ENCODE results near the gene ARSI. TPM values are rescaled to one million over a fixed set of nuclear protein-coding genes. Genes with fewer than 3 reads are reported as not detected.

Gene ARSI
- total RNA-seq, 3 donors from 2014 or later = 0.41 to 1.6 (median 0.63) TPM

GRCh38 chr5:150311015-150311692 is 8.4 kb upstream of the ARSI start:
- intact Hi-C loops (cut with DNase I, micrococcal nuclease) = no loop called here
- H3K9me3 ChIP-seq = no peaks in the 10 kb centered on the region
- no peaks in the 10 kb centered on the region for H3K4me1 ChIP-seq (ENCODE audit: low read depth)
- TF ChIP-seq CTCF (IDR thresholded peaks at IDR 0.05) = no peak
- no peaks in the 10 kb centered on the region for H3K36me3 ChIP-seq (ENCODE audit: low read depth)
- H3K4me3 ChIP-seq = no peak overlapping the region
- DNase-seq (no peak), ATAC-seq (no peak)

GRCh38 chr5:150310246-150310645 is 7.5 kb upstream of the ARSI start:
- no peaks in the 10 kb centered on the region for H3K9me3 ChIP-seq
- no peaks in the 10 kb centered on the region for H3K4me1 ChIP-seq (ENCODE audit: low read depth)
- ATAC-seq (no peak), DNase-seq (no peak)
- TF ChIP-seq CTCF (IDR thresholded peaks at IDR 0.05) = no peak
- no peaks in the 10 kb centered on the region for H3K36me3 ChIP-seq (ENCODE audit: low read depth)
- H3K4me3 ChIP-seq = no peak overlapping the region
- intact Hi-C loops (cut with DNase I, micrococcal nuclease) = no loop called here

- Histone ChIP-seq H3K36me3 (ENCODE audit: low read depth) (no peaks in the 10 kb centered on the region), H3K4me1 (ENCODE audit: low read depth) (no peaks in the 10 kb centered on the region), H3K4me3 (no peak overlapping the region), H3K9me3 (no peaks in the 10 kb centered on the region)
- TF ChIP-seq CTCF (IDR thresholded peaks at IDR 0.05) = no peak
- DNase-seq (no peak), ATAC-seq (no peak)
- intact Hi-C loops (cut with DNase I, micrococcal nuclease) = no loop called here
These were observed 7.2 kb upstream of the ARSI start for GRCh38 chr5:150309886-150310239.

- TF ChIP-seq CTCF (IDR thresholded peaks at IDR 0.05) = no peak
- no peaks in the 10 kb centered on the region for H3K36me3 ChIP-seq (ENCODE audit: low read depth)
- no peak for DNase-seq
- H3K4me3 ChIP-seq = no peak overlapping the region
- intact Hi-C loops (cut with DNase I, micrococcal nuclease) = no loop called here
- ATAC-seq = no peak
- H3K4me1 ChIP-seq (ENCODE audit: low read depth) = no peaks in the 10 kb centered on the region
- H3K9me3 ChIP-seq = no peaks in the 10 kb centered on the region
These were observed 6.6 kb upstream of the ARSI start for GRCh38 chr5:150309101-150309885.

- intact Hi-C loops (cut with DNase I, micrococcal nuclease) = no loop called here
- DNase-seq (no peak), ATAC-seq (no peak)
- Histone ChIP-seq H3K4me1 (ENCODE audit: low read depth) (no peaks in the 10 kb centered on the region), H3K36me3 (ENCODE audit: low read depth) (no peaks in the 10 kb centered on the region), H3K9me3 (no peaks in the 10 kb centered on the region), H3K4me3 (no peak overlapping the region)
- no peak for TF ChIP-seq CTCF (IDR thresholded peaks at IDR 0.05)
These were observed 5.1 kb upstream of the ARSI start for GRCh38 chr5:150307617-150308426.

Data from mucosa of descending colon (tissue), 3 donors.